Esophagus squamous epithelium (tissue), 4 donors: Measurements from ENCODE around the gene HHIPL2.

Experiments
- POLR2A ChIP-seq, 4 donors: fragments of 450-650 bp; IDR thresholded peaks; one replicate each; pipeline ENCODE4 v1.6.1; 2017; ENCODE audit warnings: antibody characterized with exemption in 4 of 4, mild to moderate bottlenecking in 4 of 4, moderate library complexity in 3 of 4
- TF ChIP-seq, protein P1 (sequence below), 6 experiments: fragments of 450-650 bp in 4 of 6; fragments of 200-600 bp in 2 of 6; sonication (generic) in 2 of 6; IDR thresholded peaks; one replicate each; pipeline ENCODE4 v1.5.1; 2016 to 2019; ENCODE audit warnings: antibody characterized with exemption in 6 of 6, mild to moderate bottlenecking in 4 of 6, moderate library complexity in 4 of 6

DNA sequence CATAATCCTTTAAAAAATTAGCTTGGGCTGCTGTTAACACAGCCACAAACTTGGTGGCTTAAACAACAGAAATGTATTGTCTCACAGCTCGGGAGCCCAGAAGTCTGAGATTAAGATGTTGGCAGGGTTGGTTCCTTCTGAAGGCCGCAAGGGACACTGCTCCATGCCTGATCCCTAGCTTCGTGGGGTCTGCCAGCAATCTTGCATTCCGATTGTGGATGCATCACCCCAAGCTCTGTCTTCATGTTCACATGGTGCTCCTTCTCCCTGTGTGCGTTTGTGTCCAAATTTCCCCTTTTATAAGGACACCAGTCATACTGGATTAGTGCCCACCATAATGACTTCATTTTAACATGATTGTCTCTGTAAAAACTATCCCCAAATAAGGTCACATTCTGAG is 5.0 kb upstream of the HHIPL2 start:
- TF ChIP-seq, protein P1, sequence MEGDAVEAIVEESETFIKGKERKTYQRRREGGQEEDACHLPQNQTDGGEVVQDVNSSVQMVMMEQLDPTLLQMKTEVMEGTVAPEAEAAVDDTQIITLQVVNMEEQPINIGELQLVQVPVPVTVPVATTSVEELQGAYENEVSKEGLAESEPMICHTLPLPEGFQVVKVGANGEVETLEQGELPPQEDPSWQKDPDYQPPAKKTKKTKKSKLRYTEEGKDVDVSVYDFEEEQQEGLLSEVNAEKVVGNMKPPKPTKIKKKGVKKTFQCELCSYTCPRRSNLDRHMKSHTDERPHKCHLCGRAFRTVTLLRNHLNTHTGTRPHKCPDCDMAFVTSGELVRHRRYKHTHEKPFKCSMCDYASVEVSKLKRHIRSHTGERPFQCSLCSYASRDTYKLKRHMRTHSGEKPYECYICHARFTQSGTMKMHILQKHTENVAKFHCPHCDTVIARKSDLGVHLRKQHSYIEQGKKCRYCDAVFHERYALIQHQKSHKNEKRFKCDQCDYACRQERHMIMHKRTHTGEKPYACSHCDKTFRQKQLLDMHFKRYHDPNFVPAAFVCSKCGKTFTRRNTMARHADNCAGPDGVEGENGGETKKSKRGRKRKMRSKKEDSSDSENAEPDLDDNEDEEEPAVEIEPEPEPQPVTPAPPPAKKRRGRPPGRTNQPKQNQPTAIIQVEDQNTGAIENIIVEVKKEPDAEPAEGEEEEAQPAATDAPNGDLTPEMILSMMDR (IDR thresholded peaks at IDR 0.05): no peak
- TF ChIP-seq POLR2A (IDR thresholded peaks at IDR 0.05): no peak
